ENCODE results near the gene TPM1. TPM values are rescaled to one million over a fixed set of nuclear protein-coding genes. Genes with fewer than 3 reads are reported as not detected.

Gene TPM1
- total RNA-seq, 1 donor from 2014 or later: 10.6 TPM

- Mint-ChIP-seq H3K9me3 (no peaks in the 10 kb centered on the region), H3K4me3 (no peak overlapping the region), H3K27me3 (no peaks in the 10 kb centered on the region), H3K4me1 (peaks cover 2% of the 10 kb centered on the region), H3K27ac (no peak overlapping the region), H3K36me3 (ENCODE audit: low read depth) (no peaks in the 10 kb centered on the region)
- intact Hi-C loops (cut with micrococcal nuclease): no loop called here
- DNase-seq: no peak
Measured at GRCh38 chr15:63061975-63062374, 19.4 kb downstream of the TPM1 start.

DNA sequence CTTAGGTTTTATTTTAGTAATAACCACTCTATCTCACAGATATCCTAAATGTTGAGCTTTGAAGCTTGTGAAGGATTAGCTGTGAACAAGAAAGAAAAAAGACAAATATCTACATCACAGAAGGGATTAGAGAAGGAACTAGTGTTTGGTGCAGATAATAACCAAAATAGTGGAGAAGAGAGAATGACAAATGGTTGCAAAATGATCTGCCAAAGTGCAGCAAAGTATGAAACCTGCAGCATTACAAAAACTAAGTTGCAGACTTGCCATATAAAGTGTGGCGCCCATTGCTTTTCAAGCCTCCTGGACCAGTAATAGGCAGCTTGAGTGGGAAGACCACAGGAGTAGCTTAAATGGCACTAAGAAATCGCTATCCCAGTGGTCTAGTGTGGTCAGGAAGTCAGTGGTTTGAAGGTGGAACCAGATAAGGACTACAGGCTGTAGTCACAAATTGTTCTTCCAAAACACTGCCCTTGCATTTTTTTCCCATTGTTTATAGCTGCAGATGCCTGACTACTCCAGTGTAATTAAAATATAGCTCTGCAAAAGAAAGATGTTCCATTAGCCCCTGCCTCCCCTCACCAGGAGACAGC lies 20.7 kb downstream of the TPM1 start:
- no peak for DNase-seq
- Mint-ChIP-seq H3K9me3 (no peaks in the 10 kb centered on the region), H3K4me1 (peaks cover 2% of the 10 kb centered on the region), H3K27me3 (no peaks in the 10 kb centered on the region), H3K27ac (no peak overlapping the region), H3K4me3 (no peak overlapping the region), H3K36me3 (ENCODE audit: low read depth) (no peaks in the 10 kb centered on the region)
- intact Hi-C loops (cut with micrococcal nuclease): no loop called here

- no peak overlapping the region for H3K27ac Mint-ChIP-seq
Measured at GRCh38 chr15:63063877-63064409, 21.4 kb downstream of the TPM1 start.

GRCh38 chr15:63065262-63066221 lies 23.0 kb downstream of the TPM1 start:
- Mint-ChIP-seq H3K36me3 (ENCODE audit: low read depth) (no peaks in the 10 kb centered on the region), H3K27ac (no peak overlapping the region), H3K4me3 (no peak overlapping the region), H3K27me3 (no peaks in the 10 kb centered on the region), H3K4me1 (peaks cover 2% of the 10 kb centered on the region), H3K9me3 (no peaks in the 10 kb centered on the region)
- intact Hi-C loops (cut with micrococcal nuclease): no loop called here
- DNase-seq: no peak

More at GRCh38 chr15:63063877-63064409, 21.4 kb downstream of the TPM1 start:
- DNase-seq: no peak
- Mint-ChIP-seq H3K4me1 (peaks cover 2% of the 10 kb centered on the region), H3K36me3 (ENCODE audit: low read depth) (no peaks in the 10 kb centered on the region), H3K27me3 (no peaks in the 10 kb centered on the region), H3K9me3 (no peaks in the 10 kb centered on the region), H3K4me3 (no peak overlapping the region)
- intact Hi-C loops (cut with micrococcal nuclease): no loop called here

- H3K9me3 Mint-ChIP-seq: no peaks in the 10 kb centered on the region
- DNase-seq: no peak
- intact Hi-C loops (cut with micrococcal nuclease): no loop called here
- H3K27me3 Mint-ChIP-seq: no peaks in the 10 kb centered on the region
- H3K36me3 Mint-ChIP-seq (ENCODE audit: low read depth): no peaks in the 10 kb centered on the region
- no peak overlapping the region for H3K4me3 Mint-ChIP-seq
- no peak overlapping the region for H3K27ac Mint-ChIP-seq
- H3K4me1 Mint-ChIP-seq: peaks cover 2% of the 10 kb centered on the region
Measured at GRCh38 chr15:63066272-63066671, 23.7 kb downstream of the TPM1 start.

- intact Hi-C loops (cut with micrococcal nuclease): no loop called here
- Mint-ChIP-seq H3K27ac (no peak overlapping the region), H3K27me3 (no peaks in the 10 kb centered on the region), H3K4me1 (peaks cover 2% of the 10 kb centered on the region), H3K36me3 (ENCODE audit: low read depth) (no peaks in the 10 kb centered on the region), H3K9me3 (no peaks in the 10 kb centered on the region), H3K4me3 (no peak overlapping the region)
- DNase-seq: no peak
Measured at GRCh38 chr15:63067306-63067705, 24.8 kb downstream of the TPM1 start.

GRCh38 chr15:63067976-63068743 lies 25.6 kb downstream of the TPM1 start:
- no peak overlapping the region for H3K27ac Mint-ChIP-seq
- intact Hi-C loops (cut with micrococcal nuclease): no loop called here

DNA sequence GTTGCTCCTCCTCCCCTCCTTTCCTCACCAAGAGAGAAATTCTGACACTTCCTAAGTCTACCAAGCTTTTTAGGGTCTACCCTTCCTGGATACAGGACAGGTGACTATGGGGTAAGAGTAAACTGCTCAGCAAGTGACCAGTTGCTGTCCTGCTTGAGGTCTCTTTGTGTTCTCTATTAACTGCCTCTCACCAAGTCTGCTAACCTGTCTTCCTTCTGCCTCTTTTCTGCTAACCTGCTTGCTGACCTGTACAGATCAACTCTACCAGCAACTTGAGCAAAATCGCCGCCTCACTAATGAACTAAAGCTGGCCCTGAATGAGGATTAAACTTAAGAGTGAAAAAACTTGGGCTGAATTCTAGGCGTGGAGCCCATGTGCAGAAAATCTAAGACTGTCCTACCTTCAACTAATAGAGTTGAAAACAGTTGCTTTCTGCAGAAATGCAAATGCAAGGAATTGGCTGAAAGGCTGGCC lies 27.1 kb downstream of the TPM1 start:
- intact Hi-C loops (cut with micrococcal nuclease): no loop called here
- no peak for DNase-seq
- Mint-ChIP-seq H3K27ac (no peak overlapping the region), H3K36me3 (ENCODE audit: low read depth) (no peaks in the 10 kb centered on the region), H3K4me1 (no peaks in the 10 kb centered on the region), H3K9me3 (no peaks in the 10 kb centered on the region), H3K27me3 (no peaks in the 10 kb centered on the region), H3K4me3 (no peak overlapping the region)

More at GRCh38 chr15:63067976-63068743, 25.6 kb downstream of the TPM1 start:
- Mint-ChIP-seq H3K9me3 (no peaks in the 10 kb centered on the region), H3K4me3 (no peak overlapping the region), H3K4me1 (peaks cover 2% of the 10 kb centered on the region), H3K36me3 (ENCODE audit: low read depth) (no peaks in the 10 kb centered on the region), H3K27me3 (no peaks in the 10 kb centered on the region)
- no peak for DNase-seq

GRCh38 chr15:63070681-63071129 lies 28.2 kb downstream of the TPM1 start:
- H3K4me3 Mint-ChIP-seq: no peak overlapping the region
- H3K27me3 Mint-ChIP-seq: no peaks in the 10 kb centered on the region
- intact Hi-C loops (cut with micrococcal nuclease): no loop called here
- H3K9me3 Mint-ChIP-seq: no peaks in the 10 kb centered on the region
- H3K27ac Mint-ChIP-seq: no peak overlapping the region
- H3K4me1 Mint-ChIP-seq: peaks cover 3% of the 10 kb centered on the region
- no peaks in the 10 kb centered on the region for H3K36me3 Mint-ChIP-seq (ENCODE audit: low read depth)
- DNase-seq: no peak

DNA sequence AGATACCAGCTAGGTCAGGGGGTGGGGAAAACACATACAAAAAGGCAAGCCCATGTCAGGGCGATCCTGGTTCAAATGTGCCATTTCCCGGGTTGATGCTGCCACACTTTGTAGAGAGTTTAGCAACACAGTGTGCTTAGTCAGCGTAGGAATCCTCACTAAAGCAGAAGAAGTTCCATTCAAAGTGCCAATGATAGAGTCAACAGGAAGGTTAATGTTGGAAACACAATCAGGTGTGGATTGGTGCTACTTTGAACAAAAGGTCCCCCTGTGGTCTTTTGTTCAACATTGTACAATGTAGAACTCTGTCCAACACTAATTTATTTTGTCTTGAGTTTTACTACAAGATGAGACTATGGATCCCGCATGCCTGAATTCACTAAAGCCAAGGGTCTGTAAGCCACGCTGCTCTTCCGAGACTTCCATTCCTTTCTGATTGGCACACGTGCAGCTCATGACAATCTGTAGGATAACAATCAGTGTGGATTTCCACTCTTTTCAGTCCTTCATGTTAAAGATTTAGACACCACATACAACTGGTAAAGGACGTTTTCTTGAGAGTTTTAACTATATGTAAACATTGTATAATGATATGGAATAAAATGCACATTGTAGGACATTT lies 28.9 kb downstream of the TPM1 start:
- intact Hi-C loops (cut with micrococcal nuclease): no loop called here
- Mint-ChIP-seq H3K9me3 (no peaks in the 10 kb centered on the region), H3K4me3 (no peak overlapping the region), H3K36me3 (ENCODE audit: low read depth) (no peaks in the 10 kb centered on the region), H3K4me1 (peaks cover 7% of the 10 kb centered on the region), H3K27ac (no peak overlapping the region), H3K27me3 (no peaks in the 10 kb centered on the region)
- no peak for DNase-seq

GRCh38 chr15:63072023-63072650 lies 29.6 kb downstream of the TPM1 start:
- Mint-ChIP-seq H3K36me3 (ENCODE audit: low read depth) (no peaks in the 10 kb centered on the region), H3K9me3 (no peaks in the 10 kb centered on the region), H3K4me3 (no peak overlapping the region), H3K27me3 (no peaks in the 10 kb centered on the region), H3K4me1 (peaks cover 7% of the 10 kb centered on the region), H3K27ac (no peak overlapping the region)
- DNase-seq: no peak
- intact Hi-C loops (cut with micrococcal nuclease): no loop called here

DNA sequence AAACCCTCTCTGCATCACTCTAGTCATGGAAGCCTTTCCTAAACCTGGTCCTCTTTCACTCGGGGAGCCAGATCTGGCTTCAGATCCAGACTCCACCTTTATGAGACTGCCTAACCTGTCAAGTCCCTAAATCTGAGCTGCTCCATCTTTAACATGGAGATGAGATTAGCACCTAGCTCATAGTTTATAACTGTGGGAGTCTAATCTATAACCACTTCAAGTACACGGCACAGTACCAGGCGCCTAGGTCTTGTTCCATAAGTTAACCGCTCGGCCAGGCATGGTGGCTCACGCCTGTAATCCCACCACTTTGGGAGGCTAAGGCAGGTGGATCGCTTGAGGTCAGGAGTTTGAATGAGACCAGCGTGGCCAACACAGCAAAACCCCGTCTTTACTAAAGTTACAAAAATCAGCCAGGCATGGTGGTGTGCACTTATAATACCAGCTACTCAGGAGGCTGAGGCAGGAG lies 30.3 kb downstream of the TPM1 start:
- peaks cover 7% of the 10 kb centered on the region for H3K4me1 Mint-ChIP-seq
- H3K36me3 Mint-ChIP-seq (ENCODE audit: low read depth): no peaks in the 10 kb centered on the region
- no peak overlapping the region for H3K4me3 Mint-ChIP-seq
- intact Hi-C loops (cut with micrococcal nuclease): no loop called here
- no peak for DNase-seq
- H3K27me3 Mint-ChIP-seq: peaks cover 2% of the 10 kb centered on the region
- no peak overlapping the region for H3K27ac Mint-ChIP-seq
- H3K9me3 Mint-ChIP-seq: no peaks in the 10 kb centered on the region

Data from activated CD4-positive, alpha-beta T cell treated with anti-CD3 and anti-CD28 coated beads, Interleukin-2, amount 10 ng/mL, durations not matched to agents 24 days and 14 days (primary cell).